Spleen (tissue), 7 donors: ENCODE data around the gene SORCS2.

Experiments
- POLR2A ChIP-seq, 3 donors: fragments of 450-650 bp; IDR thresholded peaks; one replicate each; pipeline ENCODE4 v1.5.1; 2017; ENCODE audit warnings: antibody characterized with exemption in 3 of 3, mild to moderate bottlenecking in 1 of 3
- POLR2AphosphoS5 ChIP-seq, 3 donors: sonication (generic); formaldehyde crosslinking; IDR thresholded peaks; one replicate each; pipeline ENCODE4 v1.5.1; 2017; ENCODE audit warnings: antibody characterized with exemption in 3 of 3
- TF ChIP-seq, protein P1 (sequence below), 11 experiments: fragments of 200-600 bp in 7 of 11; fragments of 450-650 bp in 4 of 11; sonication (generic) in 4 of 11; IDR thresholded peaks in 8 of 11; conservative IDR thresholded peaks in 3 of 11; 1 replicate in 7 of 11; 2 replicates in 4 of 11; pipeline versions ENCODE4 v1.4.0 to v1.8.0; 2016 to 2021; ENCODE audit warnings: antibody characterized with exemption in 11 of 11, inconsistent platforms in 4 of 11, mild to moderate bottlenecking in 1 of 11
- donor health status: DM: no; HTN: no; CAD: no; lungs with moderate emphysema.
- donor health status: DM: no; HTN: no; CAD: no.
- donor health status: DM: no; HTN: no; CAD: no.

DNA sequence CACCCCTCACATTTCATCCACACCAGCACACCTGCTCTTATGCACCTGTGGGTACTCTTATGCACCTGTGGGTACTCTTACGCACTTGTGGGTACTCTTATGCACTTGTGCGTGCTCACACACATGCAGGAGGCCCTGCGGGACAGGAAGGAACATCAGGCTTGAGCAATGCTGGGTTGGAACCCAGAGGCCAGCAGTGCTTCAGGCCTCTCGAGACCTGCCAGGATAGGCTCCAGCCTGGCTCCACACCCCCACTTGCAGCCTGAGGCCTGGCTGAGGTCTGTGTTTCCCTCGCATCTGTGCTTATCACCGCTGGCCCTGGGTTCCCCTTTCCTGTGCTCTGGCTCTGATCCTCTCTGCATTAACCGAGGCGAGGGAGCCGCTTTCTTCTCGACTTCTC is 34.7 kb downstream of the SORCS2 start:
- TF ChIP-seq, protein P1, sequence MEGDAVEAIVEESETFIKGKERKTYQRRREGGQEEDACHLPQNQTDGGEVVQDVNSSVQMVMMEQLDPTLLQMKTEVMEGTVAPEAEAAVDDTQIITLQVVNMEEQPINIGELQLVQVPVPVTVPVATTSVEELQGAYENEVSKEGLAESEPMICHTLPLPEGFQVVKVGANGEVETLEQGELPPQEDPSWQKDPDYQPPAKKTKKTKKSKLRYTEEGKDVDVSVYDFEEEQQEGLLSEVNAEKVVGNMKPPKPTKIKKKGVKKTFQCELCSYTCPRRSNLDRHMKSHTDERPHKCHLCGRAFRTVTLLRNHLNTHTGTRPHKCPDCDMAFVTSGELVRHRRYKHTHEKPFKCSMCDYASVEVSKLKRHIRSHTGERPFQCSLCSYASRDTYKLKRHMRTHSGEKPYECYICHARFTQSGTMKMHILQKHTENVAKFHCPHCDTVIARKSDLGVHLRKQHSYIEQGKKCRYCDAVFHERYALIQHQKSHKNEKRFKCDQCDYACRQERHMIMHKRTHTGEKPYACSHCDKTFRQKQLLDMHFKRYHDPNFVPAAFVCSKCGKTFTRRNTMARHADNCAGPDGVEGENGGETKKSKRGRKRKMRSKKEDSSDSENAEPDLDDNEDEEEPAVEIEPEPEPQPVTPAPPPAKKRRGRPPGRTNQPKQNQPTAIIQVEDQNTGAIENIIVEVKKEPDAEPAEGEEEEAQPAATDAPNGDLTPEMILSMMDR (IDR thresholded peaks at IDR 0.05 in 8 of 11, conservative IDR thresholded peaks at IDR 0.05 in 3 of 11) = no peak
- TF ChIP-seq POLR2A (IDR thresholded peaks at IDR 0.05) = no peak
- no peak for TF ChIP-seq POLR2AphosphoS5 (IDR thresholded peaks at IDR 0.05)
